Right lobe of liver (tissue), 4 donors: ENCODE results near the gene TDRD12.

Experiments
- POLR2A ChIP-seq: fragments of 450-650 bp; IDR thresholded peaks from one replicate; pipeline ENCODE4 v1.6.1; 2017; ENCODE audit warnings: antibody characterized with exemption, mild to moderate bottlenecking
- TF ChIP-seq, protein P1 (sequence below), 4 donors: fragments of 200-600 bp in 3 of 4; fragments of 450-650 bp in 1 of 4; IDR thresholded peaks; one replicate each; pipeline versions ENCODE4 v1.5.1 to v1.8.0; 2016 to 2022; ENCODE audit warnings: antibody characterized with exemption in 4 of 4, mild to moderate bottlenecking in 2 of 4
- donor health status: DM: no; HTN: no; CAD: no.
- donor health status: DM: no; HTN: no; CAD: no.
- donor health status: DM: no; HTN: yes; CAD: no.

GRCh38 chr19:32744555-32745325, 25.2 kb downstream of the TDRD12 start:
- no peak for TF ChIP-seq POLR2A
- TF ChIP-seq, protein P1, sequence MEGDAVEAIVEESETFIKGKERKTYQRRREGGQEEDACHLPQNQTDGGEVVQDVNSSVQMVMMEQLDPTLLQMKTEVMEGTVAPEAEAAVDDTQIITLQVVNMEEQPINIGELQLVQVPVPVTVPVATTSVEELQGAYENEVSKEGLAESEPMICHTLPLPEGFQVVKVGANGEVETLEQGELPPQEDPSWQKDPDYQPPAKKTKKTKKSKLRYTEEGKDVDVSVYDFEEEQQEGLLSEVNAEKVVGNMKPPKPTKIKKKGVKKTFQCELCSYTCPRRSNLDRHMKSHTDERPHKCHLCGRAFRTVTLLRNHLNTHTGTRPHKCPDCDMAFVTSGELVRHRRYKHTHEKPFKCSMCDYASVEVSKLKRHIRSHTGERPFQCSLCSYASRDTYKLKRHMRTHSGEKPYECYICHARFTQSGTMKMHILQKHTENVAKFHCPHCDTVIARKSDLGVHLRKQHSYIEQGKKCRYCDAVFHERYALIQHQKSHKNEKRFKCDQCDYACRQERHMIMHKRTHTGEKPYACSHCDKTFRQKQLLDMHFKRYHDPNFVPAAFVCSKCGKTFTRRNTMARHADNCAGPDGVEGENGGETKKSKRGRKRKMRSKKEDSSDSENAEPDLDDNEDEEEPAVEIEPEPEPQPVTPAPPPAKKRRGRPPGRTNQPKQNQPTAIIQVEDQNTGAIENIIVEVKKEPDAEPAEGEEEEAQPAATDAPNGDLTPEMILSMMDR (IDR thresholded peaks at IDR 0.05), result no peak
